HEK293 (cell line): ENCODE measurements around the gene POLR3E.

Source experiments
- CTCF ChIA-PET: fragments of 350-600 bp; formaldehyde crosslinking; extraction: SDS; loops from one replicate; lab custom pipeline; 2021; ENCODE audit warnings: antibody characterized with exemption; lab: Yijun Ruan, JAX
- POLR2A ChIA-PET: fragments of 300-600 bp; formaldehyde crosslinking; extraction: SDS; loops from one replicate; lab custom pipeline; 2020; ENCODE audit warnings: antibody characterized with exemption, inconsistent platforms; lab: Yijun Ruan, JAX
- H3K27ac ChIP-seq: fragments of 200-500 bp; sonication (Bioruptor generic); 2 replicates; pipeline ENCODE4 v1.5.1; 2014; ENCODE audit warnings: low read depth, low read length, control low read depth, inconsistent platforms; ENCODE audit errors: extremely low read depth
- H3K36me3 ChIP-seq, 2 experiments: fragments of 200-500 bp in 1 of 2; sonication (Bioruptor generic) in 1 of 2; 1 replicate in 1 of 2; 2 replicates in 1 of 2; pipeline ENCODE4 v1.5.1; 2014 to 2017; ENCODE audit warnings: inconsistent platforms in 2 of 2, low read length in 2 of 2; ENCODE audit not compliant: control insufficient read depth in 2 of 2, insufficient read depth in 1 of 2
- H3K4me1 ChIP-seq: fragments of 200-500 bp; sonication (Bioruptor generic); 2 replicates; pipeline ENCODE4 v1.5.1; 2014; ENCODE audit warnings: mild to moderate bottlenecking, low read length, inconsistent platforms; ENCODE audit not compliant: control insufficient read depth, insufficient read depth
- H3K4me3 ChIP-seq: 2 replicates; pipeline ENCODE4 v1.5.1; 2011; ENCODE audit warnings: low read depth, mild to moderate bottlenecking, control low read depth, low read length, moderate library complexity
- H3K9me3 ChIP-seq: fragments of 200-500 bp; sonication (Bioruptor generic); 2 replicates; pipeline ENCODE4 v1.5.1; 2014; ENCODE audit warnings: low read depth, low read length, inconsistent platforms; ENCODE audit not compliant: control insufficient read depth, insufficient read depth
- GFI1B ChIP-seq: fragments of 450-650 bp; formaldehyde crosslinking; IDR thresholded peaks from 2 replicates; pipeline ENCODE4 v1.5.1; 2016; ENCODE audit warnings: missing biosample characterization, missing genetic modification characterization
- PRDM2 ChIP-seq: fragments of 450-650 bp; formaldehyde crosslinking; IDR thresholded peaks from 2 replicates; pipeline ENCODE4 v1.5.1; 2016; ENCODE audit warnings: missing biosample characterization, missing genetic modification characterization, borderline replicate concordance
- SETDB1 ChIP-seq: IDR thresholded peaks from one replicate; pipeline ENCODE4 v1.6.1; 2017; ENCODE audit warnings: mild to moderate bottlenecking, low read length, moderate library complexity, mixed read lengths; ENCODE audit not compliant: insufficient read length
- ZBTB11 ChIP-seq: fragments of 450-650 bp; formaldehyde crosslinking; conservative IDR thresholded peaks from 2 replicates; pipeline ENCODE4 v1.5.1; 2016; ENCODE audit warnings: low read depth, missing biosample characterization, missing genetic modification characterization
- ZBTB44 ChIP-seq: fragments of 450-650 bp; IDR thresholded peaks from 2 replicates; pipeline ENCODE4 v1.5.1; 2018; ENCODE audit warnings: missing biosample characterization, mild to moderate bottlenecking, missing genetic modification characterization
- ZNF2 ChIP-seq: fragments of 450-650 bp; formaldehyde crosslinking; IDR thresholded peaks from 2 replicates; pipeline ENCODE4 v1.5.1; 2016; ENCODE audit warnings: missing biosample characterization, missing genetic modification characterization
- ZNF202 ChIP-seq: fragments of 450-650 bp; formaldehyde crosslinking; IDR thresholded peaks from 2 replicates; pipeline ENCODE4 v1.5.1; 2016; ENCODE audit warnings: missing biosample characterization, missing genetic modification characterization, borderline replicate concordance
- ZNF214 ChIP-seq: fragments of 450-650 bp; formaldehyde crosslinking; IDR thresholded peaks from 2 replicates; pipeline ENCODE4 v1.5.1; 2017; ENCODE audit warnings: missing biosample characterization, mild to moderate bottlenecking, missing genetic modification characterization, borderline replicate concordance
- ZNF426 ChIP-seq: fragments of 450-650 bp; formaldehyde crosslinking; IDR thresholded peaks from 2 replicates; pipeline ENCODE4 v1.5.1; 2017; ENCODE audit warnings: missing biosample characterization, missing genetic modification characterization, mild to moderate bottlenecking, inconsistent platforms, moderate library complexity
- ZNF473 ChIP-seq: fragments of 450-650 bp; formaldehyde crosslinking; IDR thresholded peaks from 2 replicates; pipeline ENCODE4 v1.5.1; 2017; ENCODE audit warnings: missing biosample characterization, missing genetic modification characterization
- ZNF501 ChIP-seq: fragments of 450-650 bp; formaldehyde crosslinking; IDR thresholded peaks from 2 replicates; pipeline ENCODE4 v1.5.1; 2016; ENCODE audit warnings: missing biosample characterization, missing genetic modification characterization
- ZNF518A ChIP-seq: fragments of 450-650 bp; formaldehyde crosslinking; conservative IDR thresholded peaks from 2 replicates; pipeline ENCODE4 v1.5.1; 2016; ENCODE audit warnings: low read depth, missing biosample characterization, missing genetic modification characterization
- ZNF521 ChIP-seq: fragments of 450-650 bp; formaldehyde crosslinking; IDR thresholded peaks from 2 replicates; pipeline ENCODE4 v1.5.1; 2017; ENCODE audit warnings: missing biosample characterization, mild to moderate bottlenecking, missing genetic modification characterization
- ZNF639 ChIP-seq: fragments of 450-650 bp; formaldehyde crosslinking; IDR thresholded peaks from 2 replicates; pipeline ENCODE4 v1.5.1; 2016; ENCODE audit warnings: missing biosample characterization, missing genetic modification characterization
- ZNF747 ChIP-seq: fragments of 450-650 bp; formaldehyde crosslinking; IDR thresholded peaks from 2 replicates; pipeline ENCODE4 v1.5.1; 2016; ENCODE audit warnings: missing biosample characterization, missing genetic modification characterization
- ZNF76 ChIP-seq: fragments of 450-650 bp; formaldehyde crosslinking; IDR thresholded peaks from 2 replicates; pipeline ENCODE4; 2016; ENCODE audit warnings: low read depth, missing biosample characterization, missing genetic modification characterization, borderline replicate concordance

POLR3E gene

GRCh38 chr16:22327446-22327775 is 30.2 kb downstream of the POLR3E start (continued):
- TF ChIP-seq ZNF501 (tag by site-specific recombination) (no peak), ZBTB44 (tag by site-specific recombination) (no peak), PRDM2 (tag by site-specific recombination) (no peak), ZNF214 (tag by site-specific recombination) (no peak), ZNF521 (tag by site-specific recombination) (no peak), ZNF518A (no peak), ZNF76 (tag by site-specific recombination) (no peak)
- TF ChIP-seq, all 188 proteins: peak for 0

- CTCF ChIA-PET, result interaction anchor here (1.2 kb wide), 1 partner anchor 10 kb away, joined by 3 read pairs; no protein-coding TSS in a partner anchor
- TF ChIP-seq ZNF639 (tag by site-specific recombination), result no peak
- no peak for TF ChIP-seq ZNF501 (tag by site-specific recombination)
- TF ChIP-seq SETDB1, result no peak
- TF ChIP-seq ZNF426 (tag by site-specific recombination), result no peak
- no peak for TF ChIP-seq GFI1B (tag by site-specific recombination)
- no peak for TF ChIP-seq ZBTB11 (tag by site-specific recombination)
- TF ChIP-seq ZNF473 (tag by site-specific recombination), result no peak
- TF ChIP-seq ZNF747 (tag by site-specific recombination), result no peak
- no peak for TF ChIP-seq ZNF2 (tag by site-specific recombination)
- TF ChIP-seq ZNF202 (tag by site-specific recombination), result no peak
- H3K9me3 ChIP-seq, result no peaks in the 10 kb centered on the region
- no peaks in the 10 kb centered on the region for H3K4me1 ChIP-seq
- H3K4me3 ChIP-seq, result no peak overlapping the region
- H3K27ac ChIP-seq, result no peak overlapping the region
- POLR2A ChIA-PET, result no interaction called here
- peaks cover 25 to 90% of the 10 kb centered on the region in 2 experiments for H3K36me3 ChIP-seq
Measured at GRCh38 chr16:22328081-22328725, 31.0 kb downstream of the POLR3E start.
